ENCODE results near the gene TMEM190. TPM values are rescaled to one million over a fixed set of nuclear protein-coding genes. Genes with fewer than 3 reads are reported as not detected.

The TMEM190 gene
- total and polyA plus RNA-seq, 2 of the 8 experiments (the other 6 are each of a cell fraction or from before 2014, with no cell fraction given), result 1.6 TPM; not detected in 1

GRCh38 chr19:55384920-55385723 is 8.5 kb downstream of the TMEM190 start (continued):
- peak; percentile 7 for TF ChIP-seq KDM4A (IDR thresholded peaks at IDR 0.05; ENCODE audit: low read depth, low read length, severe bottlenecking)
- peak; percentile 24; the same call in 1 of the 2 replicates for TF ChIP-seq MAX (IDR thresholded peaks at IDR 0.05)
- 0 out of 4 replicates have a peak, but pooled peaks of 1 of the 2 experiments have one; percentile 17 for TF ChIP-seq SIN3A (conservative IDR thresholded peaks at IDR 0.05 in 1 of 2, IDR thresholded peaks at IDR 0.05 in 1 of 2; ENCODE audit: low read depth in 1 of 2, low read length in 2 of 2)
- TF ChIP-seq PHF8 (conservative IDR thresholded peaks at IDR 0.05; ENCODE audit: low read depth, low read length), result peak; percentile 5; the same call in 1 of the 2 replicates
- no peak for TF ChIP-seq USF2 (IDR thresholded peaks at IDR 0.05; ENCODE audit: low read length)
- TF ChIP-seq JUN (IDR thresholded peaks at IDR 0.05; ENCODE audit: low read depth, low read length), result no peak
- no peak for TF ChIP-seq BRCA1 (IDR thresholded peaks at IDR 0.05; ENCODE audit: low read depth, low read length)
- TF ChIP-seq CEBPB (IDR thresholded peaks at IDR 0.05; ENCODE audit: low read depth, low read length), result no peak
- TF ChIP-seq JUND (IDR thresholded peaks at IDR 0.05; ENCODE audit: low read length), result no peak
- TF ChIP-seq EP300 (IDR thresholded peaks at IDR 0.05; ENCODE audit: borderline replicate concordance in 1 of 2, low read depth in 2 of 2, low read length in 2 of 2), result no peak
- peak; percentile 9 for TF ChIP-seq SAP30 (IDR thresholded peaks at IDR 0.05; ENCODE audit: insufficient read depth, insufficient replicate concordance, low read length)
- no peak for TF ChIP-seq ZNF274 (IDR thresholded peaks at IDR 0.05; ENCODE audit: borderline replicate concordance, extremely low read depth, low read length)
- no peak for TF ChIP-seq KDM5A (IDR thresholded peaks at IDR 0.05; ENCODE audit: low read length)
- 0 out of 2 replicates have a peak, but pooled peaks have one; percentile 90 for TF ChIP-seq SP4 (IDR thresholded peaks at IDR 0.05; ENCODE audit: low read length)
